Right ventricle myocardium superior (tissue), 1 donor: ENCODE data around the gene CD80. TPM values are rescaled to one million over a fixed set of nuclear protein-coding genes. Genes with fewer than 3 reads are reported as not detected.
"Not testable (repeated sequence)": the region's sequence is repeated elsewhere in the genome, so short reads cannot be mapped to it uniquely, and the experiment has no call there.

Source experiments
- ATAC-seq: fragments of 200-7000 bp; cut with Tn5 transposase; one replicate; pipeline ENCODE4 v1.9.1; 2020; ENCODE audit warnings: mild to moderate bottlenecking; ENCODE audit not compliant: poor library complexity
- DNase-seq: peaks from one replicate; pipeline ENCODE4 v3.0.0-alpha.2; 2020
- intact Hi-C: fragments of 100-400 bp; cut with DNase I; formaldehyde crosslinking; loops from one replicate; pipeline ENCODE4 v1.11.2; 2022
- long read RNA-seq: library from polyadenylated mRNA; unstranded; transcript quantifications from one replicate; pipeline ENCODE4 v2.0.0, GENCODE V29; 2021
- total RNA-seq: library from RNA; stranded (reverse); fragmentation: NEBNext Ultra II Directional; extraction: Animal tissue kit (Norgen Biotek cat#: 25700); gene quantifications from one replicate; pipeline ENCODE4 v1.2.1, GENCODE V29; 2021
- donor health status: DM: no; HTN: yes; CAD: no; lungs with severe emphysema.

CD80 gene
- total RNA-seq: not detected
- long read RNA-seq: 0 reads

GRCh38 chr3:119559441-119559963, at the start of gene CD80:
Gene CD80 (minus strand): TSS chr3:119559614. CDS start chr3:119557728, 1,886 bp downstream.
- intact Hi-C loops: no loop called here
- DNase-seq: peak; percentile 65
- ATAC-seq: peak; percentile 84

GRCh38 chr3:119608405-119609000, 49.1 kb upstream of the CD80 start:
- intact Hi-C loops: no loop called here
- ATAC-seq: no peak
- no peak for DNase-seq

GRCh38 chr3:119604878-119605277, 45.5 kb upstream of the CD80 start:
- intact Hi-C loops: loop anchor here (5.0 kb wide), 1 partner anchor 32 kb away; no protein-coding TSS in a partner anchor
- ATAC-seq (no peak), DNase-seq (no peak)

GRCh38 chr3:119602676-119603075, 43.3 kb upstream of the CD80 start:
- DNase-seq: no peak
- ATAC-seq: no peak
- intact Hi-C loops: loop anchor here (5.0 kb wide), 1 partner anchor 35 kb away; no protein-coding TSS in a partner anchor

- intact Hi-C loops: loop anchor here (5.0 kb wide), 1 partner anchor 36 kb away; no protein-coding TSS in a partner anchor
- DNase-seq: no peak
- ATAC-seq: peak; percentile 17
These were observed 41.7 kb upstream of the CD80 start for GRCh38 chr3:119601154-119601553.

DNA sequence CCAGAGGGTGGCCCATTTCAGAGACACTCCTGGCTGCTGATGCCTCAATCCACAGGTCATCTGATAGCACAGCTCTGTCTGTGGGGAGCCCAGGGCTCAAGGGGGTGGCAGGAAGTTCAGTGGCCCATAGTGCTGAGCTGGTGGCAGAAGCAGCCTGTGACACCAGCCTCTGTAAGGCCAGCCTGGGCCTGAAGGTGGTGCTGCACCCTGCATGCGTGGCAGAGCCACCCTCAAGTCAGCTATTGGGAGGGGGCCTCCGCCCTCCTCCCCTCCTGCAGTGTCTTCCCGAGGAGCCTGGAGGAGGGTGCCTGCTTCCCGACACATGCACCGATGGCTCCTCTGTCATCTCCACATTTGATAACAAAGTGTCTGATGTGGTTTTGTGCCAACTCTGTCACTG, 41.3 kb upstream of the CD80 start:
- ATAC-seq: peak; percentile 71
- peak; percentile 53 for DNase-seq
- intact Hi-C loops: loop anchor here (5.0 kb wide), 1 partner anchor 37 kb away; no protein-coding TSS in a partner anchor

- ATAC-seq (no peak), DNase-seq (no peak)
- intact Hi-C loops: loop anchor here (5.0 kb wide), 2 partner anchors 38 to 78 kb away; partner anchors contain the start of gene COX17
These were observed 40.3 kb upstream of the CD80 start for GRCh38 chr3:119599558-119600174.

DNA sequence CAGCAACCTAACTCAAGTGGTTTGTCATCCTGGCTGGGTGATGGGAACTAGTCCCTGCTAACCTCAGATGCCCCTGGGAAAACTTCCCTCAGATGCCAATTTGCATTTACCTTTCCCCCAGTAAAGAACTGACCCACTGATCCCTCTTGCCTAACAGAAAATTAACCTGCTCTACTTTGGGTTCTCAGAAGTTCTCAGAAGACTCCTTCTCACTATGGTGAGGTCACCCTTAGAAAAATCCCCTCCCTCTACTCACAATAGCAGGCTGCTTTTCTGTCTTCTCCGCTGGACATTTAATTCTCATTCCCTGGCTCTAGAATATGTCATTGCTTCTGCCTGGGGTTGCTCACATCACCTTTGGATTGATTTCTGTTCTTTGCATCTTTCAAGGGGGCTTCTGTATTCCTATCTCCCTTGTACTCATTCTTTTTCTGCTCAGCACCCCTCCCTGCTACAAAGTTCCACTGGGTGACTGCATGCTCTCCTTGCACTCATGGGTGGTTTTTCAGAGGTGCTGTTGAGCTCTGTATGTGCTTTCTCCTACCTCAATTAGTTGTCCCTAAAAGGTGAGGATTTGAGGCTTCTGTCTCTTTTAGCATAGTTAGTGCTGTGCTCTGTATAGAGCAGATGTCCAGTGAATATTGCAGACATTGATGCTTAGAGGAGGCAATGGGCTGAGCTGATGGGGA, 39.1 kb upstream of the CD80 start:
- ATAC-seq: peak; percentile 41
- intact Hi-C loops: loop anchor here (5.0 kb wide), 1 partner anchor 79 kb away; the partner anchor contains the start of gene COX17
- no peak for DNase-seq

GRCh38 chr3:119597548-119598288, 38.3 kb upstream of the CD80 start, which contains the start of gene PLA1A:
Gene PLA1A (plus strand): TSS chr3:119597885. CDS start chr3:119597914, 29 bp downstream.
- DNase-seq (no peak), ATAC-seq (no peak)
- intact Hi-C loops: loop anchor here (5.0 kb wide), 1 partner anchor 80 kb away; the partner anchor contains the start of gene COX17

DNA sequence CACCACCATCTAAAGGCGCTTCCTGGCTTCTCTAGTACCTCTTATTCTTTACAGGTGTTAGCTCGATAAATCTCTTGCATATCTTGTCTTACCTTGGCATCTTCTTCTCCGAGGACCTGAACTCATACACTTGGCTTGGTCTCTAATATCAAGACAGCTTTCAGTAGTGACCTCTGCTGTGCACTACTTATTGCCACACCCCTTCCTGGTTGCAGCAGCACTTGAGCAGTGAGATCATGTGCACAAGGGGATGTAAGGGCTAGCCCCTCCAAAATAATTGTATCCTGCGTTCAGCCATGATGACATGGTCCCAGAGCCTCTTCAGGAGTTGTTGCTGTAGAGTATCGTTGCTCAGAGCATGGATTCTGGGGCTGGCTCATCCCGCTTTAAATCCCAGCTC, 37.0 kb upstream of the CD80 start:
- DNase-seq (no peak), ATAC-seq (no peak)
- intact Hi-C loops: loop anchor here (5.0 kb wide), 1 partner anchor 81 kb away; the partner anchor contains the start of gene COX17

DNA sequence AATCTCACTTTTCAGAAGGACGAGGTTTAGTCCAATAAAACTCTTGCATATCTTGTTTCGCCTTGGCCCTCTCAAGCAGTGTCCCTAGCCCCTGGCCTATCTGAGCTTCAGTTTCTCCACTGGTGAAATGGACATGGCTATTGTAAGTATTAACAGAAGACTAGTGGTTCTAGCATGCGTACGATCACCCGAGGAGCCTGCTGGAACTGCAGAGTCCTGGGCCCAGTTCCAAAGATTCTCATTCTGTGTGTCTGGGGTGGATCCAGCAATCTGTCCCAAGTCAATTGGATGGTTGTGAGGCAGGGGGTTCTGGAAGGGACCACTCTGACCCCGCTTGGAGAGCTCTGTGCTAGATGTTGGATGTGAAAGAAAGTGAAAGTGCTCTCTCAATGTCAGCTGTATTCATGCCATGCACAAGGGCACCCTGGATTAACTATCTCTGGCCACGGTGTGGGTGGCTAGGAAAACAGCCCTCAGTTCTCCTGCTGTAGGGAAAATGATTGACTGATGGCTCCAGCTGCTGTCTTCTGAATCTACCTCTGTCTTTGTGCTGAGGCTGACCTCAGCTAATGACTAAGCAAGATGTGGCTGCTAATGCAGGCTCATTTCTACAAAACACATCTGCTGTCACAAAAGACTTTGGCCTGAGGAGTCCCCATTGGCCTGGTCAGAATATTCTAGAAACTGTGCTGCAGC, 36.4 kb upstream of the CD80 start:
- intact Hi-C loops: loop anchor here (5.0 kb wide), 1 partner anchor 82 kb away; the partner anchor contains the start of gene COX17
- no peak for DNase-seq
- ATAC-seq: peak; percentile 63

- DNase-seq, ATAC-seq: not testable (repeated sequence)
- intact Hi-C loops: loop anchor here (5.0 kb wide), 1 partner anchor 82 kb away; the partner anchor contains the start of gene COX17
These were observed 35.5 kb upstream of the CD80 start for GRCh38 chr3:119594929-119595328.

DNA sequence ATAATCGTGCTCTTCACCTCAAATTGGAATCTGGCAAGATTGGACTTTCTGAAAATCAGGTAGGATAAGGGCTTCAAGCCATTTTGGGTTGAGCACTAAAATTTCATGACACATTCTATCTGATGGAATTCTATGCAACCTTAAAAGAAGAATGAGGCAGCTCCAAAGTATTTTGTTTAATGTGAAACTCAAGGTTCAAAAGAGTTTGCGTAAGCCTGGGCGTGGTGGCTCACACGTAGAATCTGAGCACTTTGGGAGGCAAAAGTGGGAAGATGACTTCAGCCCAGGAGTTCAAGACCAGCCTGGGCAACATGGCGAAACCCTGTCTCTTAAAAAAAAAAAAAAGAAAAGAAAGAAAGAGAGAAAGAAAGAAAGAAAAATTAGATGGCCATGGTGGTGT, 34.7 kb upstream of the CD80 start:
- DNase-seq (no peak), ATAC-seq (no peak)
- intact Hi-C loops: no loop called here

DNA sequence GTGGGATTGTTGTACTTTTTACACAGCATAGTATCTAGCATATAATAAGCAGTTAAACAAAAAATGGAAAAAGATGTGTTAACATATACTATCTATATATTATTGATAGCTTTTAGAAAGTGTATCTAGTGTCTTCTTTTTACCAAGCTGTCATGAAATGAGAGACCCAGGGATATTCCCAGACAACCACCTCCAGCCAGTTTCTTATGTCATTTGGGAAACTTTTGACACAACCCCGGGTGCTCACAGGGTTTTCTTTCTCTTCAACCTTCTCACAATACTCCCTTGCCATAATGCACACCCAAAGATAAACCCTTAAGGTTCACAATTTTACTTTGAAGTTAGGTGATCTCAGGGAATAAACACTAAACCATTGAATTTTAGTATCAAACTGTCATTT, 33.4 kb upstream of the CD80 start:
- intact Hi-C loops: no loop called here
- DNase-seq: no peak
- no peak for ATAC-seq

DNA sequence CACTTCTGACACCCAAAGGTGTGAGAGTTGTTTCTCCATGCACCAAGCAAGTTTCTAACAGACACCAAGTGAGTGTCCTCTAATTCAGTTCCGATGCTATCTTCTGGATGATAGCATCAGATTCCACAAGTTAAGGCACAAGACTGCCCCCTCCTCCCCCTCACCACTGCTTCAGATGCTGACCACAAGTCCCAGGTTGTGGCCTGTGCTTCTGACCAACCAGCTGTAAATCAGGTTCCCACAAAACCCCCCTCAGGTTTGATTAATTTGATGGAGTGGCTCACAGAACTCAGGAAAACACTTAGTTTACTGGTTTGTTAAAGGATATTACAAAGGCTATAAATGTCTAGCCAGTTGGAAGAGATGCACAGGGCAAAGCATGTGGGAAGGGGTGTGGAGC, 31.3 kb upstream of the CD80 start:
- intact Hi-C loops: no loop called here
- DNase-seq (no peak), ATAC-seq (no peak)

DNA sequence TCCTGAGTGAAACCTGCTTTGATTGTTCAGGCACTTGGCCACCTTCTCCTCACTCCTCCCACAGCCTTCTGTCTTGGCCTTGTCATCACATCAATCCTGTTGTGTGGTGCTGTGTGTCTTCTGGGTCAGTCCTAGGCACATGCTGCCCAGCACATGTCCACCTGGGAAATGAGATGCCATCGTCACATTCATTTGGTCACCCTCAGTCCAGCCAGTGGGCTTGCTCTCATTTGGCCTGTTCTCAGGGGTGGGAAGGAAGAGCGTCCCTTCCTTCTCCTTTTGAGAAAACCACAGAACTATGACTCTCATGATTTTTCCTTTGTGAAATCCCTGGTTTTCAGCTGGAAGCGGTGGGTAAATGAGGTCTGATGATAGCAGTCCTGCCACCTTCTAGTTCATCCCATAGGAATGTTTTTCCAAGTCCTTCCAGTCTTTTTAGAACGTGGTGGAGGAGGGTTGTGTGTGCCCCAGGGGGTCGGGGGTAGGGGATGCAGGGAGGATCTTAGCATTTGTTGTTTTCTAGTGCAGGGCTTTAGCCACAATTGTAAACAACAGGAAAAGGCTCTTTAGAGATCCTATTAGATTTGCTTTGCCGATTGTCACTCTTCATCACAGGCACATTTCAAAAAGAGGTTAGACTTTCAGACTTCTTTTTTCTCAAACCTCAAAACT, 29.8 kb upstream of the CD80 start:
- peak; percentile 27 for ATAC-seq
- intact Hi-C loops: no loop called here
- DNase-seq: no peak

GRCh38 chr3:119588112-119588511, 28.7 kb upstream of the CD80 start:
- intact Hi-C loops: no loop called here
- DNase-seq (peak; percentile 73), ATAC-seq (peak; percentile 62)
